Vagina (tissue), 2 donors: ENCODE measurements around the gene WNK2. TPM values are rescaled to one million over a fixed set of nuclear protein-coding genes. Genes with fewer than 3 reads are reported as not detected.

Experiments used
- DNase-seq, 2 donors: peaks; one replicate each; pipeline ENCODE4 v3.0.0-alpha.2; 2017; ENCODE audit errors: extremely low spot score in 2 of 2
- H3K27ac ChIP-seq: fragments of 200-600 bp; sonication (generic); one replicate; pipeline ENCODE4 v1.5.1; 2019
- H3K27me3 ChIP-seq: fragments of 200-600 bp; sonication (generic); one replicate; pipeline ENCODE4 v1.5.1; 2019
- H3K36me3 ChIP-seq, 2 donors: fragments of 200-600 bp; sonication (generic); one replicate each; pipeline ENCODE4 v1.5.1; 2017 to 2019
- H3K4me1 ChIP-seq: fragments of 200-600 bp; sonication (generic); one replicate; pipeline ENCODE4 v1.5.1; 2019
- H3K4me3 ChIP-seq, 2 donors: fragments of 200-600 bp; sonication (generic); 1 replicate in 1 of 2; 2 replicates in 1 of 2; pipeline ENCODE4 v1.5.1; 2016 to 2019
- H3K9me3 ChIP-seq: fragments of 200-600 bp; sonication (generic); one replicate; pipeline ENCODE4 v1.5.1; 2019
- POLR2A ChIP-seq, 2 donors: fragments of 450-650 bp; IDR thresholded peaks; one replicate each; pipeline ENCODE4 v1.6.1; 2017; ENCODE audit warnings: antibody characterized with exemption in 2 of 2, mild to moderate bottlenecking in 2 of 2, moderate library complexity in 2 of 2
- POLR2AphosphoS5 ChIP-seq, 2 donors: sonication (generic); formaldehyde crosslinking; IDR thresholded peaks; one replicate each; pipeline ENCODE4 v1.9.0; 2017; ENCODE audit warnings: antibody characterized with exemption in 2 of 2, mild to moderate bottlenecking in 2 of 2, low read depth in 1 of 2; ENCODE audit not compliant: insufficient read depth in 1 of 2
- intact Hi-C: fragments of 100-400 bp; cut with DNase I; formaldehyde crosslinking; loops from one replicate; pipeline ENCODE4 v1.15.1; 2023
- total RNA-seq: library from RNA; depleted of rRNA; stranded (reverse); fragments of >200 nt; gene quantifications from one replicate; pipeline ENCODE4 v1.2.3, GENCODE V29; 2016
- TF ChIP-seq, protein P1 (sequence below), 3 experiments: fragments of 450-650 bp in 2 of 3; fragments of 200-600 bp in 1 of 3; sonication (generic) in 1 of 3; IDR thresholded peaks; one replicate each; pipeline ENCODE4 v1.5.1; 2017 to 2019; ENCODE audit warnings: antibody characterized with exemption in 3 of 3, mild to moderate bottlenecking in 2 of 3, moderate library complexity in 2 of 3

WNK2 gene
- total RNA-seq, 1 donor from 2014 or later = 24.8 TPM

DNA sequence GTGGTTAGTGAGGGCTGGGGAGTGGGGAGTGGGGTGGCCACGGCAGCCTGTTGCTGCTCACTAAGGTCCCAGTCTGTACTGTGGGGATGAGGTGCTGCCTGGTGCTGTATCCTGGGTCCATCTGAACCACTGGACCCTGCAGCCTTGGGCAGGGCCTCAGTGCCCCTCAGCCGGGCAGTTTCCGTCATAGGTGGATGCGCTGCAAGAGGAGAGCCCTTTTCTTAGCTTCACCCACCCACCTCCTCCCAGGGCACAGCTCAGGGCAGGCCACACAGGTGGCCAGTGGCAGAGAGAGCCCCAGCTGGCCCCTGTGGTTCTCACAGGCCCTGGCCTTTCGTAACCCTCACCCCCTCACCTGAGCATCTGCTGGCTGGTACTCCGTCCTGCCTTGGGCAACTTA lies 46.2 kb downstream of the WNK2 start:
- TF ChIP-seq POLR2A (IDR thresholded peaks at IDR 0.05) (no peak), POLR2AphosphoS5 (IDR thresholded peaks at IDR 0.05; ENCODE audit: insufficient read depth in 1 of 2, low read depth in 1 of 2) (no peak)
- TF ChIP-seq, protein P1, sequence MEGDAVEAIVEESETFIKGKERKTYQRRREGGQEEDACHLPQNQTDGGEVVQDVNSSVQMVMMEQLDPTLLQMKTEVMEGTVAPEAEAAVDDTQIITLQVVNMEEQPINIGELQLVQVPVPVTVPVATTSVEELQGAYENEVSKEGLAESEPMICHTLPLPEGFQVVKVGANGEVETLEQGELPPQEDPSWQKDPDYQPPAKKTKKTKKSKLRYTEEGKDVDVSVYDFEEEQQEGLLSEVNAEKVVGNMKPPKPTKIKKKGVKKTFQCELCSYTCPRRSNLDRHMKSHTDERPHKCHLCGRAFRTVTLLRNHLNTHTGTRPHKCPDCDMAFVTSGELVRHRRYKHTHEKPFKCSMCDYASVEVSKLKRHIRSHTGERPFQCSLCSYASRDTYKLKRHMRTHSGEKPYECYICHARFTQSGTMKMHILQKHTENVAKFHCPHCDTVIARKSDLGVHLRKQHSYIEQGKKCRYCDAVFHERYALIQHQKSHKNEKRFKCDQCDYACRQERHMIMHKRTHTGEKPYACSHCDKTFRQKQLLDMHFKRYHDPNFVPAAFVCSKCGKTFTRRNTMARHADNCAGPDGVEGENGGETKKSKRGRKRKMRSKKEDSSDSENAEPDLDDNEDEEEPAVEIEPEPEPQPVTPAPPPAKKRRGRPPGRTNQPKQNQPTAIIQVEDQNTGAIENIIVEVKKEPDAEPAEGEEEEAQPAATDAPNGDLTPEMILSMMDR (IDR thresholded peaks at IDR 0.05) = no peak
- Histone ChIP-seq H3K4me3 (no peak overlapping the region), H3K27me3 (no peaks in the 10 kb centered on the region), H3K27ac (no peak overlapping the region), H3K4me1 (peaks cover 1% of the 10 kb centered on the region), H3K9me3 (no peaks in the 10 kb centered on the region), H3K36me3 (no peaks in the 10 kb centered on the region)
- intact Hi-C loops = no loop called here
- no peak for DNase-seq

DNA sequence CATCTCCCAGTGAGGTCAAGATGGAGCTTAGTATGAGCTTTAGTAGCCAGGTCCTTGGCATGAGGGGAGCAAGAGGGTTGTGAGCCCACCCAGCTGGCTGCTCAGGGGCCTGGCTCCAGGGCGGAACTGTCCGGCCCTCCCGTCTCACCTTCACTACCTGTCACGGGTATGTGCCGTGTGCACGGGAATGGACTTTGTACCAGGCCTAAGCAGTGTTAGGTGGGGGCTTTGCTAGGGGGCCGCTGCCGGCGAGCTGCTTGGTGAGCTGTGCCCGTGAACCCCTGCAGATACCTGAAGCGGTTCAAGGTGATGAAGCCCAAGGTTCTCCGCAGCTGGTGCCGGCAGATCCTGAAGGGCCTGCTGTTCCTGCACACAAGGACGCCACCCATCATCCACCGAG lies 46.7 kb downstream of the WNK2 start:
- DNase-seq = no peak
- no peak overlapping the region for H3K27ac ChIP-seq
- no peaks in the 10 kb centered on the region for H3K27me3 ChIP-seq
- H3K4me3 ChIP-seq = no peak overlapping the region
- H3K4me1 ChIP-seq = peaks cover 3% of the 10 kb centered on the region
- no peaks in the 10 kb centered on the region for H3K36me3 ChIP-seq
- intact Hi-C loops = no loop called here
- no peaks in the 10 kb centered on the region for H3K9me3 ChIP-seq
- TF ChIP-seq POLR2A (IDR thresholded peaks at IDR 0.05) = no peak
- no peak for TF ChIP-seq POLR2AphosphoS5 (IDR thresholded peaks at IDR 0.05; ENCODE audit: insufficient read depth in 1 of 2, low read depth in 1 of 2)
- TF ChIP-seq, protein P1 (IDR thresholded peaks at IDR 0.05) = no peak

DNA sequence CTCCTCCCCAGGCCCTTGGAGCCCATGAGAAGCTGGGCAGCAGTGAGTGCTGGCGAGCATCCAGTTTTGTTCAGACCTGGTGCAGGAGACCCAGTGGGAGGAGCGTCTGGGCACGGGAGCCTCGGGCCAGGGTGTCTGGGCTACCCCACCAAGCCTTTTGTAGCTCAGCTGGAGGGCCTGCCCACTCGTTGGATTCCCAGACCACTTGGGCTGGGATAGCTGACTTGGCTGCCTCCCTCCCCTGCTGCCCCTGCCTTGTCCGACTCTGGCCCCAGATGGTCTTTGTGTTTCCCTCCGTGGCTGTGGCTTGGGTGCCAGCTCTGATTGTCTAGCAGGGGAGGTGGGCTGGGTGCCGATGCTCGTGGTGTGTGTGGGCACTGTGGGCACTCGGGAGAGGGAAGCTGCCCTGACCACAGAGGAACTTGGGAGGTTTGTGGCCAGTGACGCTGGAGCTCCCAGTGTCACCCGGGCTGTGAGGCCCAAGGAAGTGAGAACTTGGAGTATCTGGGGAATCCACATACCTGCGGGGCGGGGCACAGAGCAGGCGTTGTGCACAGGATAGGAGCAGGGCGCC lies 47.3 kb downstream of the WNK2 start:
- H3K27ac ChIP-seq = no peak overlapping the region
- TF ChIP-seq POLR2AphosphoS5 (IDR thresholded peaks at IDR 0.05; ENCODE audit: insufficient read depth in 1 of 2, low read depth in 1 of 2) (no peak), POLR2A (IDR thresholded peaks at IDR 0.05) (no peak)
- TF ChIP-seq, protein P1 (IDR thresholded peaks at IDR 0.05) = no peak
- no peak for DNase-seq
- no peaks in the 10 kb centered on the region for H3K36me3 ChIP-seq
- intact Hi-C loops = no loop called here
- peaks cover 6% of the 10 kb centered on the region for H3K4me1 ChIP-seq
- no peaks in the 10 kb centered on the region for H3K27me3 ChIP-seq
- no peaks in the 10 kb centered on the region for H3K9me3 ChIP-seq
- H3K4me3 ChIP-seq = no peak overlapping the region

DNA sequence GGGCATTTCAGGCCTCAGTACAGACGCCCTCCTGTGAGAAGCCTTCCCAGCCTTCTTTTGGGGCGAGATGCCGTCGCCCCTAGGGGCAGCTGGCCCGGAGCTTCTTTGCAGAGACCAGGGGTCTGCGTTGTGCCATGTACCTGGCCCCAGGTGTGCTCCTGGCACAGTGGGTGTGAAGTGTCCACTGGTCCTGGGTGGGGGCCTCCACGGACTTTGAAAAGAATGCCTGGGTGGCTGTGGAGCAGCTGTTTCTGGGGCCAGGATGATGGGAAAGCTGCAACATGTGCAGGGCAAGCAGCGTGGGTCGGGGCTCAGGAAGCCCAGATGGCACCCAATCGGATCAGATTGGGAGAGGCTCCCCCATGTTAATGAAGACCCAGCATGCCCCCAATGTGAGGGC lies 47.8 kb downstream of the WNK2 start:
- TF ChIP-seq POLR2A (IDR thresholded peaks at IDR 0.05) (no peak), POLR2AphosphoS5 (IDR thresholded peaks at IDR 0.05; ENCODE audit: insufficient read depth in 1 of 2, low read depth in 1 of 2) (no peak)
- TF ChIP-seq, protein P1 (IDR thresholded peaks at IDR 0.05) = no peak
- intact Hi-C loops = no loop called here
- no peak overlapping the region for H3K27ac ChIP-seq
- H3K9me3 ChIP-seq = no peaks in the 10 kb centered on the region
- H3K4me3 ChIP-seq = no peak overlapping the region
- H3K36me3 ChIP-seq = no peaks in the 10 kb centered on the region
- DNase-seq = no peak
- H3K27me3 ChIP-seq = no peaks in the 10 kb centered on the region
- H3K4me1 ChIP-seq = peaks cover 6% of the 10 kb centered on the region

DNA sequence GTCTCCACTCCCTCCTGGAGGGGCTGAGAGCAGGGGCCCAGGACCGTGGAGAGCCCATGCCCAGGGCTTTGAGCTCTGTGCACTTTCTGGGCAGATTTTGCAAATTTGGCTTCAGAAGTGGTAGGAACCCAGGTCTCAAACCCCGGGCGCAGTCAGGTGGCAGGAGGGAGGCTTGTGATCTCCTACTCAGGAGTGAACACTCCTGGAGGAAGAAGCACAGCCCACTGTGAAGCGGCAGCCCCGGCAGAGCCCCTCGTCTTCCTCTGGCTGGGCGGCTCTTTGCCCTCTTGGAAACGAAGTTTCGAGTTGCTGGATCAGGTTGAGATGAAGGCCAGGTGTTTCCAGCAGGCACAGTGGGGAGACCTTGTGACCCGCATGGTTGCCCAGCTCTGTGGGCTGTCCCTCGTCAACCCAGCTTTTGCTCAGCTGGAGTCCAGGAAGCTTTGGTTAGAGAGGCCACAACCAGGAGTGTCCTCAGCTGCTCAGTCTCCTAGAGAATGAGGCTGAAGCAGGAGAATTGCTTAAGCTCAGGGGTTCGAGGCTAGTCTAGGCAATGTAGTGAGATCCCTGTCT lies 48.5 kb downstream of the WNK2 start:
- no peaks in the 10 kb centered on the region for H3K36me3 ChIP-seq
- H3K4me1 ChIP-seq = peaks cover 6% of the 10 kb centered on the region

More for the DNA sequence above, 48.5 kb downstream of the WNK2 start:
- DNase-seq = no peak
- Histone ChIP-seq H3K4me3 (no peak overlapping the region), H3K27me3 (no peaks in the 10 kb centered on the region), H3K9me3 (no peaks in the 10 kb centered on the region), H3K27ac (no peak overlapping the region)
- TF ChIP-seq POLR2AphosphoS5 (IDR thresholded peaks at IDR 0.05; ENCODE audit: insufficient read depth in 1 of 2, low read depth in 1 of 2) = no peak
- TF ChIP-seq, protein P1 (IDR thresholded peaks at IDR 0.05) = no peak
- no peak for TF ChIP-seq POLR2A (IDR thresholded peaks at IDR 0.05)
- intact Hi-C loops = no loop called here
